GM18517 (cell line): Measurements from ENCODE around the gene MBNL1.

Experiments
- ATAC-seq: cut with Tn5 transposase; IDR thresholded peaks from one replicate; pipeline ENCODE4 v1.9.1; 2021; ENCODE audit warnings: mild to moderate bottlenecking, moderate library complexity; ENCODE audit not compliant: unreplicated experiment

MBNL1 gene

GRCh38 chr3:152295344-152295743, 26.6 kb downstream of the MBNL1 start:
- ATAC-seq: no peak

- ATAC-seq: no peak
These were observed 27.1 kb downstream of the MBNL1 start for GRCh38 chr3:152295806-152296205.

- no peak for ATAC-seq
These were observed 27.7 kb downstream of the MBNL1 start for GRCh38 chr3:152296382-152296781.

- no peak for ATAC-seq
These were observed 28.2 kb downstream of the MBNL1 start for GRCh38 chr3:152296971-152297370.

- ATAC-seq: peak; percentile 56
These were observed 29.9 kb downstream of the MBNL1 start for GRCh38 chr3:152298393-152299248.

- ATAC-seq: no peak
These were observed 30.7 kb downstream of the MBNL1 start for GRCh38 chr3:152299249-152299976.

- ATAC-seq: no peak
These were observed 31.5 kb downstream of the MBNL1 start for GRCh38 chr3:152300029-152300731.

GRCh38 chr3:152301745-152302181, 33.0 kb downstream of the MBNL1 start:
- ATAC-seq: no peak

- peak; percentile 72 for ATAC-seq
These were observed 33.8 kb downstream of the MBNL1 start for GRCh38 chr3:152302521-152303021.

GRCh38 chr3:152304160-152304559, 35.4 kb downstream of the MBNL1 start:
- ATAC-seq: no peak

- no peak for ATAC-seq
These were observed 36.3 kb downstream of the MBNL1 start for GRCh38 chr3:152305075-152305474.

- no peak for ATAC-seq
These were observed 39.2 kb downstream of the MBNL1 start for GRCh38 chr3:152307829-152308474.

- ATAC-seq: no peak
These were observed 39.7 kb downstream of the MBNL1 start for GRCh38 chr3:152308475-152308844.

- ATAC-seq: no peak
These were observed 40.3 kb downstream of the MBNL1 start for GRCh38 chr3:152309031-152309430.

GRCh38 chr3:152309535-152310307, 41.0 kb downstream of the MBNL1 start:
- ATAC-seq: no peak

GRCh38 chr3:152313430-152313829, 44.7 kb downstream of the MBNL1 start:
- no peak for ATAC-seq

GRCh38 chr3:152313914-152314313, 45.2 kb downstream of the MBNL1 start:
- ATAC-seq: no peak

- ATAC-seq: no peak
These were observed 46.1 kb downstream of the MBNL1 start for GRCh38 chr3:152314677-152315353.

GRCh38 chr3:152315623-152316022, 46.9 kb downstream of the MBNL1 start:
- no peak for ATAC-seq
